Measurements from ENCODE around the gene AGAP2. TPM values are rescaled to one million over a fixed set of nuclear protein-coding genes. Genes with fewer than 3 reads are reported as not detected.

The AGAP2 gene
- total and polyA plus RNA-seq, 8 donors, result 0.24 to 3.0 (median 0.79) TPM

GRCh38 chr12:57729321-57729844, 9.2 kb downstream of the AGAP2 start:
- Histone ChIP-seq H3K27ac (no peak overlapping the region), H3K27me3 (no peaks in the 10 kb centered on the region), H3K9me3 (no peaks in the 10 kb centered on the region), H3K4me1 (no peaks in the 10 kb centered on the region), H3K4me3 (no peak overlapping the region), H3K36me3 (no peaks in the 10 kb centered on the region)
- ATAC-seq, result no peak
- 47 to 56% methylated on average over 5 of the region's 5 CpGs for WGBS, 2 donors
- FAIRE-seq, result no peak
- TF ChIP-seq CTCF (IDR thresholded peaks at IDR 0.05), result no peak
- DNase-seq, result no peak
- intact Hi-C loops (cut with DNase I), result no loop called here

DNA sequence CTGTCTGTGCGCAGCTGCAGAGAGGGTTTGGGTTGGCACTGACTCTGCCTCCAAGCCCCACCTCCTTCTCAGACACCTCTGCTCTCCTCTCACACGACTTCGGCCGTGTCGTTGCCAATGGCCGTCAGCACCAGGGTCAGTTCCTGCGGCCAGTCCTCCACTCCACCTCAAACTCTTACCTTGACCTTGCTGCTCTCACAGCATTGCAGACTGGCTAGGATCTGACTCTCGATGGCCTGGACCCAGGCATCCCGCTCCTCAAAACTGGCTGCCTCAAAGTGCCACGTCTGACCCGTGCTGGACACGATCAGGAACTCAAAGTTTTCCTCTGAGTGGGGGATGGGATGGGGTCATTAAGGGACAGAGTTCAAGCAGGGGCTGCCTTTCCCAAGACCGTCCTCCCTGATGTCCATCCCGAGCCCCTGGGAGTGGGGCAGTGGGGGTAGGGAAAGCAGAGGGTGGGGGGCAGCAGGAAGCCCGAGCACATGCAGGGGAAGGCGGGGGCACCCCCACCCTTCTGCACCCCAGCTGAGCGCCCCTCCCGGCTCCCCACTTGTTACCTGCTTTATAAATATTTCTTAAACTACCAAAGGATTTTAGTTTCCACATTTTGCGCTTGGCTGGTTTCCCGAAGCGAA, 10.7 kb downstream of the AGAP2 start:
- FAIRE-seq, result no peak

GRCh38 chr12:57726884-57727757, 11.4 kb downstream of the AGAP2 start:
- ATAC-seq, result peak; percentile 57 to 68 (median 59)
- Histone ChIP-seq H3K27ac (peak overlapping the region in 1 of 4 donors; percentile 52), H3K27me3 (no peaks in the 10 kb centered on the region), H3K4me1 (no peaks in the 10 kb centered on the region), H3K4me3 (peak overlapping the region; percentile 47 to 79 (median 67)), H3K9me3 (no peaks in the 10 kb centered on the region), H3K36me3 (no peaks in the 10 kb centered on the region)
- 13 to 15% methylated on average over 72 to 76 of the region's 76 CpGs for WGBS, 2 donors
- intact Hi-C loops (cut with DNase I), result no loop called here
- no peak for TF ChIP-seq CTCF (IDR thresholded peaks at IDR 0.05)
- no peak for FAIRE-seq
- peak in 5 of 6 donors; percentile 52 to 91 (median 75) for DNase-seq

More for the DNA sequence above, 10.7 kb downstream of the AGAP2 start:
- ATAC-seq (peak in 1 of 4 donors; percentile 33), DNase-seq (peak in 2 of 6 donors; percentile 16 to 51)
- no peak overlapping the region for H3K27ac ChIP-seq
- no peaks in the 10 kb centered on the region for H3K27me3 ChIP-seq
- intact Hi-C loops (cut with DNase I), result no loop called here
- no peaks in the 10 kb centered on the region for H3K4me1 ChIP-seq
- no peaks in the 10 kb centered on the region for H3K36me3 ChIP-seq
- no peak for TF ChIP-seq CTCF (IDR thresholded peaks at IDR 0.05)
- H3K9me3 ChIP-seq, result no peaks in the 10 kb centered on the region
- H3K4me3 ChIP-seq, result no peak overlapping the region
- WGBS, 2 donors, result 50 to 63% methylated on average over 21 of the region's 21 CpGs

GRCh38 chr12:57726151-57726883, 12.2 kb downstream of the AGAP2 start:
- peak overlapping the region in 1 of 4 donors; percentile 52 for H3K27ac ChIP-seq
- H3K4me1 ChIP-seq, result no peaks in the 10 kb centered on the region
- 6% methylated on average over 63 to 79 of the region's 79 CpGs for WGBS, 2 donors
- intact Hi-C loops (cut with DNase I), result no loop called here
- H3K4me3 ChIP-seq, result peak overlapping the region; percentile 47 to 79 (median 67)
- no peaks in the 10 kb centered on the region for H3K36me3 ChIP-seq
- DNase-seq (peak; percentile 79 to 93 (median 88)), ATAC-seq (peak; percentile 83 to 93 (median 88)), FAIRE-seq (no peak)
- no peaks in the 10 kb centered on the region for H3K27me3 ChIP-seq
- peak; percentile 53 to 80 (median 72) for TF ChIP-seq CTCF (IDR thresholded peaks at IDR 0.05)
- no peaks in the 10 kb centered on the region for H3K9me3 ChIP-seq
